SK-N-MC (cell line): ENCODE data around the gene PEX19.

Source experiments
- DNase-seq: peaks from one replicate; pipeline ENCODE4 v3.0.0-alpha.2; 2011; ENCODE audit warnings: low read depth, low spot score
- H3K27ac ChIP-seq: fragments of 200-600 bp; sonication (generic); 2 replicates; pipeline ENCODE4 v1.5.1; 2016; ENCODE audit warnings: mixed run types
- H3K36me3 ChIP-seq: fragments of 200-600 bp; sonication (generic); 2 replicates; pipeline ENCODE4 v1.6.1; 2017; ENCODE audit warnings: antibody characterized with exemption, low read length, mixed read lengths; ENCODE audit not compliant: insufficient read depth
- H3K4me3 ChIP-seq: fragments of 200-600 bp; sonication (generic); 2 replicates; pipeline ENCODE4 v1.5.1; 2016
- H3K9ac ChIP-seq: fragments of 200-600 bp; sonication (generic); 2 replicates; pipeline ENCODE4 v1.8.0; 2017; ENCODE audit warnings: mixed run types, mixed read lengths; ENCODE audit not compliant: insufficient read length
- H3K9me3 ChIP-seq: fragments of 200-600 bp; sonication (generic); 2 replicates; pipeline ENCODE4 v1.6.1; 2017; ENCODE audit warnings: low read depth, mild to moderate bottlenecking, antibody characterized with exemption, low read length, moderate library complexity, mixed read lengths
- EZH2 ChIP-seq: fragments of 200-600 bp; sonication (generic); IDR thresholded peaks from one replicate; pipeline ENCODE4 v1.6.1; 2017; ENCODE audit warnings: antibody characterized with exemption
- FOXP2 ChIP-seq: optimal IDR thresholded peaks from 2 replicates; pipeline ENCODE3; 2011; ENCODE audit warnings: mild to moderate bottlenecking, moderate library complexity; ENCODE audit not compliant: insufficient read depth; ENCODE audit errors: extremely low read length, control extremely low read depth
- POLR2AphosphoS5 ChIP-seq: IDR thresholded peaks from 2 replicates; pipeline ENCODE4 v1.6.1; 2012; ENCODE audit warnings: mild to moderate bottlenecking, low read depth, low read length, borderline replicate concordance

PEX19 gene

GRCh38 chr1:160285506-160285905, 573 bp upstream of the PEX19 start:
- no peak overlapping the region for H3K27ac ChIP-seq
- no peaks in the 10 kb centered on the region for H3K9me3 ChIP-seq
- peaks cover 32% of the 10 kb centered on the region for H3K36me3 ChIP-seq
- H3K9ac ChIP-seq, result peak overlapping the region; percentile 93
- DNase-seq, result no peak
- H3K4me3 ChIP-seq, result peak overlapping the region; percentile 89
- TF ChIP-seq FOXP2, result no peak

- DNase-seq, result no peak
- TF ChIP-seq FOXP2 (no peak), POLR2AphosphoS5 (no peak), EZH2 (no peak)
- Histone ChIP-seq H3K9me3 (no peaks in the 10 kb centered on the region), H3K4me3 (peak overlapping the region; percentile 89), H3K9ac (peak overlapping the region; percentile 93), H3K27ac (0 out of 2 replicates have a peak overlapping the region, but pooled peaks have one; percentile 51), H3K36me3 (peaks cover 32% of the 10 kb centered on the region)
Measured at GRCh38 chr1:160284220-160284781, 632 bp downstream of the PEX19 start.

- TF ChIP-seq EZH2 (no peak), FOXP2 (no peak), POLR2AphosphoS5 (no peak)
- no peak for DNase-seq
- H3K9ac ChIP-seq, result no peak overlapping the region
- H3K36me3 ChIP-seq, result peaks cover 35% of the 10 kb centered on the region
- H3K4me3 ChIP-seq, result no peak overlapping the region
- H3K9me3 ChIP-seq, result no peaks in the 10 kb centered on the region
- no peak overlapping the region for H3K27ac ChIP-seq
Measured at GRCh38 chr1:160282807-160283206, 2.1 kb downstream of the PEX19 start.

- no peaks in the 10 kb centered on the region for H3K9me3 ChIP-seq
- no peak overlapping the region for H3K4me3 ChIP-seq
- H3K36me3 ChIP-seq, result peaks cover 41% of the 10 kb centered on the region
- H3K27ac ChIP-seq, result no peak overlapping the region
- TF ChIP-seq EZH2, result no peak
- no peak for TF ChIP-seq POLR2AphosphoS5
- H3K9ac ChIP-seq, result no peak overlapping the region
- no peak for DNase-seq
Measured at GRCh38 chr1:160277987-160278386, 6.9 kb downstream of the PEX19 start.

GRCh38 chr1:160277330-160277729, 7.6 kb downstream of the PEX19 start:
- peaks cover 41% of the 10 kb centered on the region for H3K36me3 ChIP-seq
- no peak overlapping the region for H3K9ac ChIP-seq
- no peak overlapping the region for H3K4me3 ChIP-seq
- no peak overlapping the region for H3K27ac ChIP-seq
- no peaks in the 10 kb centered on the region for H3K9me3 ChIP-seq
- no peak for DNase-seq
- no peak for TF ChIP-seq POLR2AphosphoS5
- TF ChIP-seq FOXP2, result no peak
- TF ChIP-seq EZH2, result no peak

- Histone ChIP-seq H3K9me3 (no peaks in the 10 kb centered on the region), H3K36me3 (no peaks in the 10 kb centered on the region), H3K27ac (no peak overlapping the region), H3K9ac (no peak overlapping the region), H3K4me3 (no peak overlapping the region)
- no peak for DNase-seq
- TF ChIP-seq EZH2 (no peak), POLR2AphosphoS5 (no peak), FOXP2 (no peak)
Measured at GRCh38 chr1:160271025-160271424, 13.9 kb downstream of the PEX19 start.

- TF ChIP-seq FOXP2 (no peak), EZH2 (no peak), POLR2AphosphoS5 (no peak)
- DNase-seq, result no peak
- no peaks in the 10 kb centered on the region for H3K36me3 ChIP-seq
- H3K27ac ChIP-seq, result no peak overlapping the region
- H3K9ac ChIP-seq, result no peak overlapping the region
- no peaks in the 10 kb centered on the region for H3K9me3 ChIP-seq
- H3K4me3 ChIP-seq, result no peak overlapping the region
Measured at GRCh38 chr1:160267284-160267991, 17.5 kb downstream of the PEX19 start.

- TF ChIP-seq EZH2, result no peak
- TF ChIP-seq POLR2AphosphoS5, result no peak
- no peak for TF ChIP-seq FOXP2
- no peaks in the 10 kb centered on the region for H3K9me3 ChIP-seq
- no peaks in the 10 kb centered on the region; the same call in 1 of the 2 replicates for H3K36me3 ChIP-seq
- no peak for DNase-seq
- no peak overlapping the region for H3K4me3 ChIP-seq
- no peak overlapping the region for H3K27ac ChIP-seq
- no peak overlapping the region for H3K9ac ChIP-seq
Measured at GRCh38 chr1:160264795-160265307, 20.1 kb downstream of the PEX19 start.
